ENCODE measurements around the gene HAT1. TPM values are rescaled to one million over a fixed set of nuclear protein-coding genes. Genes with fewer than 3 reads are reported as not detected.
"Not testable (repeated sequence)": the region's sequence is repeated elsewhere in the genome, so short reads cannot be mapped to it uniquely, and the experiment has no call there.

HAT1 gene
- total and polyA plus RNA-seq, 9 donors, result 22.7 to 46.1 (median 33.3) TPM

DNA sequence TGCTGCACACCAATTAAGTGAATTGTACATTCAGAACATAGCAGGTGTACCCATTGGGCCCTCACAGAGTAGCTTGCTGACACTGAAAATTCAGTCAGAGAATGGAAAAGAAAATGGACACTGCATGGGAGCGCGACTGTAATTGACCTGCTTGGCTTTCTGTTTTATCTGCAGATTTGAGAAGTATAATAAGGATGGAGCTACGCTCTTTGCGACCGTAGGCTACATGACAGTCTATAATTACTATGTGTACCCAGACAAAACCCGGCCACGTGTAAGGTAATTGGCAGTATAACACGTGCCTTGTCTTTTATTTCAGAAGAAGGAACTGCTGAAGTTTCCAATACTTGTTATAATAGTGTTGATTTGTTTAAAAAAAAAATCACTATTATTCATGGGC, 44.0 kb downstream of the HAT1 start:
- H3K4me3 ChIP-seq, result no peak overlapping the region
- TF ChIP-seq, protein P1, sequence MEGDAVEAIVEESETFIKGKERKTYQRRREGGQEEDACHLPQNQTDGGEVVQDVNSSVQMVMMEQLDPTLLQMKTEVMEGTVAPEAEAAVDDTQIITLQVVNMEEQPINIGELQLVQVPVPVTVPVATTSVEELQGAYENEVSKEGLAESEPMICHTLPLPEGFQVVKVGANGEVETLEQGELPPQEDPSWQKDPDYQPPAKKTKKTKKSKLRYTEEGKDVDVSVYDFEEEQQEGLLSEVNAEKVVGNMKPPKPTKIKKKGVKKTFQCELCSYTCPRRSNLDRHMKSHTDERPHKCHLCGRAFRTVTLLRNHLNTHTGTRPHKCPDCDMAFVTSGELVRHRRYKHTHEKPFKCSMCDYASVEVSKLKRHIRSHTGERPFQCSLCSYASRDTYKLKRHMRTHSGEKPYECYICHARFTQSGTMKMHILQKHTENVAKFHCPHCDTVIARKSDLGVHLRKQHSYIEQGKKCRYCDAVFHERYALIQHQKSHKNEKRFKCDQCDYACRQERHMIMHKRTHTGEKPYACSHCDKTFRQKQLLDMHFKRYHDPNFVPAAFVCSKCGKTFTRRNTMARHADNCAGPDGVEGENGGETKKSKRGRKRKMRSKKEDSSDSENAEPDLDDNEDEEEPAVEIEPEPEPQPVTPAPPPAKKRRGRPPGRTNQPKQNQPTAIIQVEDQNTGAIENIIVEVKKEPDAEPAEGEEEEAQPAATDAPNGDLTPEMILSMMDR (IDR thresholded peaks at IDR 0.05), result no peak
- TF ChIP-seq EP300 (IDR thresholded peaks at IDR 0.05) (no peak), POLR2A (IDR thresholded peaks at IDR 0.05) (no peak)
- no peak overlapping the region for H3K27ac ChIP-seq
- DNase-seq, result no peak
- intact Hi-C loops (cut with DNase I), result no loop called here
- no peaks in the 10 kb centered on the region for H3K9me3 ChIP-seq
- H3K27me3 ChIP-seq, result no peaks in the 10 kb centered on the region
- 90 to 95% (median 93%) methylated on average over 8 of the region's 8 CpGs for WGBS, 3 donors
- no peaks in the 10 kb centered on the region for H3K36me3 ChIP-seq
- no peaks in the 10 kb centered on the region for H3K4me1 ChIP-seq (ENCODE audit: insufficient read depth)

DNA sequence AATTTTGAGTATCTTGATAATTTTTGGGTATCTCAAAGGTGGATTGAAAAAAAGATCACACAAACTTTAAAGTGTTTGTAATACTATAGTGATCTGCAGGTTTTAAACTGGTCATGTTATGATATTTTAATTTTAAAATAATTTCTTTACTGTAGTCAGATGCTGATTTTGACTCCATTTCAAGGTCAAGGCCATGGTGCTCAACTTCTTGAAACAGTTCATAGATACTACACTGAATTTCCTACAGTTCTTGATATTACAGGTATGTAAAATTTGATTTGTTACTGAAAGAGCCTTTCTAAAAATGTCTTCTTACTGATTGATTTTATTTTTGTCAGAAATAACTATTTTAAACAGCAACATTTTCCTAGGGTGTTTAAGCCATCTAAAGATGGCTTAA, 44.4 kb downstream of the HAT1 start:
- no peak overlapping the region for H3K27ac ChIP-seq
- no peaks in the 10 kb centered on the region for H3K36me3 ChIP-seq
- H3K9me3 ChIP-seq, result no peaks in the 10 kb centered on the region
- no peak for DNase-seq
- intact Hi-C loops (cut with DNase I), result no loop called here
- H3K4me3 ChIP-seq, result no peak overlapping the region
- TF ChIP-seq EP300 (IDR thresholded peaks at IDR 0.05) (no peak), POLR2A (IDR thresholded peaks at IDR 0.05) (no peak)
- TF ChIP-seq, protein P1 (IDR thresholded peaks at IDR 0.05), result no peak
- no peaks in the 10 kb centered on the region for H3K27me3 ChIP-seq
- no peaks in the 10 kb centered on the region for H3K4me1 ChIP-seq (ENCODE audit: insufficient read depth)

DNA sequence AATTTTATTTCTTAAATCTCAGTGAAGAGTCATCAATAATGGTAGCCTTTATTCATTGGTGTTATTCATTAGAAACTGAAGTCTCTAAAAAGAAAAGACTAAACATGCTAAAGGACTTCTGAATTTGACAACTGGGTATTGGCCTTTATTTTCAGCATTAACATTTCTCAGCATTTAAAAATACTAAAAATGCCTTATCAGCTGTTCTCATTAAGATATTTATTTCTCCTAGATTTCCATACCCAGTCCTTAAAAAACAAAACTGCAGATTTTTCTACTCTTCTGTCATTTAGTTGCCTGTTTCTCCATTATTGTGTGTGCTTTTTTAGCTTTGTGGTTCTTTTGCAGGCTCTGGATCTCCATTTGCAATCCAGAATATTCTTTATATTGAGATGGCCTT, 46.2 kb downstream of the HAT1 start:
- intact Hi-C loops (cut with DNase I), result no loop called here
- H3K36me3 ChIP-seq, result no peaks in the 10 kb centered on the region
- no peak overlapping the region for H3K27ac ChIP-seq
- no peak for DNase-seq
- H3K9me3 ChIP-seq, result no peaks in the 10 kb centered on the region
- H3K4me3 ChIP-seq, result no peak overlapping the region
- H3K4me1 ChIP-seq (ENCODE audit: insufficient read depth), result no peaks in the 10 kb centered on the region
- no peaks in the 10 kb centered on the region for H3K27me3 ChIP-seq
- TF ChIP-seq POLR2A (IDR thresholded peaks at IDR 0.05), result no peak

DNA sequence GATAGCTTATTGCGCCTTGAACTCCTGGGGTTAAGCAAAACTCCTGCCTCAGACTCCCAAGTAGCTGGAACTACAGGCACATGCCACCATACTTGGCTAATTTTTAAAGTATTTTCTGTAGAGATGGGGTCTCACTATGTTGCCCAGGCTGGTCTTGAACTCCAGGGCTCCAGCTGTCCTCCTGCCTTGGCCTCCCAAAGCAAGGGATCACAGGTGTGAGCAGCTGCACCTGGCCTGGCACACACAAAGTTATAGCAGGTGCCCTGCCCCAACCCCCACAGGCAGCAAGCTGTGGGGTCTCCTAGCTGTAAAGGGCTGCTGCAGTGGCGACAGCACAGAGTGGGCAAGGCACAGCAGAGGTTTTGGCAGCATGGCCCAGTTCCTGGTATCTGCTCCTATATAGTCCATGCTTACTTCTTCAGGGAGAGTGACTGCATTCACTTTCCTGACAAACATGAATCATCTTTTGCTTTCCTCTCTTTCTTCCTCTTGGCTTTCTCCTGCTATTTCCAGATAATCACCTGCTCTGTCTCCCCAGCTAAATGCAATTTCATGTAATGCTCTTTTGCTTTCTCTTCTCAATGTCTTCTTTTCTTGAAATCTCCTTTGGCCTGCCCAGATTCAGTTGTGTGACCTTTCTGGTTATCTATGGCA, 50.2 kb downstream of the HAT1 start:
- no peaks in the 10 kb centered on the region for H3K36me3 ChIP-seq
- DNase-seq, result no peak
- no peaks in the 10 kb centered on the region for H3K4me1 ChIP-seq (ENCODE audit: insufficient read depth)
- no peak overlapping the region for H3K4me3 ChIP-seq
- intact Hi-C loops (cut with DNase I), result no loop called here
- 98 to 100% (median 99%) methylated on average over 2 of the region's 2 CpGs for WGBS, 3 donors
- H3K9me3 ChIP-seq, result no peaks in the 10 kb centered on the region
- no peaks in the 10 kb centered on the region for H3K27me3 ChIP-seq
- no peak overlapping the region for H3K27ac ChIP-seq
- TF ChIP-seq EP300 (IDR thresholded peaks at IDR 0.05), result no peak
- no peak for TF ChIP-seq POLR2A (IDR thresholded peaks at IDR 0.05)
- TF ChIP-seq, protein P1 (IDR thresholded peaks at IDR 0.05), result no peak

DNA sequence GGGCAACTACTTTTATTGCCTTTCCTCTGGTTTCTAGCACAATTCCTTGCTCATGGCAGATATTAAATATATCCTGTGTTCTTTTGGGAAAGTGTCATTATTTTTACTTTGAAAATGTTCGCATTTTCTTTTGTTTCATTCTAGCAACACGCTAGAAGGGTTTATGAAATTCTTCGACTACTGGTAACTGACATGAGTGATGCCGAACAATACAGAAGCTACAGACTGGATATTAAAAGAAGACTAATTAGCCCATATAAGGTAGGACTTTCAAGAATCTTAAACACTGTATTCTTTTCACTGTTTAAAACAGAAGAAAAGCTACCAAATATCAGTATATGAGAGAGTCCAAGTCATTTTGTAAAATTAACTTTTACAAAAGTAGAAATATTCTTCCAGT, 56.8 kb downstream of the HAT1 start:
- Histone ChIP-seq H3K9me3 (no peaks in the 10 kb centered on the region), H3K27me3 (no peaks in the 10 kb centered on the region), H3K4me3 (no peak overlapping the region), H3K36me3 (no peaks in the 10 kb centered on the region), H3K27ac (no peak overlapping the region), H3K4me1 (ENCODE audit: insufficient read depth) (no peaks in the 10 kb centered on the region)
- 95 to 98% (median 97%) methylated on average over 4 of the region's 4 CpGs for WGBS, 3 donors
- TF ChIP-seq POLR2A (IDR thresholded peaks at IDR 0.05) (no peak), EP300 (IDR thresholded peaks at IDR 0.05) (no peak)
- TF ChIP-seq, protein P1 (IDR thresholded peaks at IDR 0.05), result no peak
- no peak for DNase-seq
- intact Hi-C loops (cut with DNase I), result no loop called here

DNA sequence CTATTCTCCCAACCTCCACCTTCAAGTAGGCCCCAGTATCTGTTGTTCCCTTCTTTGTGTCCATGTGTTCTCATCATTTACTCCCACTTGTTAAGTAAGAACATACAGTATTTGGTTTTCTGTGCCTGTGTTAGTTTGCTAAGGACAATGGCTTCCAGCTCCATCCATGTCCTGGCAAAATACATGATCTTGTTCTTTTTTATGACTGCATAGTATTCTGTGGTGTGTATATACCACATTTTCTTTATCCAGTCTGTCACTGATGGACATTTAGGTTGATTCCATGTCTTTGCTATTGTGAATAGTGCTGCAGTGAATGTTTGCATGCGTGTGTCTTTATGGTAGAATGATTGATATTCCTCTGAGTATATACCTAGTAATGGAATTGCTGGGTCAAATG, 61.7 kb downstream of the HAT1 start:
- H3K4me1 ChIP-seq (ENCODE audit: insufficient read depth); intact Hi-C loops (cut with DNase I); H3K36me3 ChIP-seq; H3K27me3 ChIP-seq; H3K4me3 ChIP-seq; DNase-seq; H3K27ac ChIP-seq; H3K9me3 ChIP-seq: not testable (repeated sequence)
- 97 to 100% (median 100%) methylated on average over 1 of the region's 1 CpG for WGBS, 3 donors

All from ovary (tissue), 9 donors.